HepG2 (cell line): ENCODE data around the gene MUSK. TPM values are rescaled to one million over a fixed set of nuclear protein-coding genes. Genes with fewer than 3 reads are reported as not detected.
"Not testable (repeated sequence)": the region's sequence is repeated elsewhere in the genome, so short reads cannot be mapped to it uniquely, and the experiment has no call there.

ENCODE experiments used
- ATAC-seq: fragments of 200-7000 bp; cut with Tn5 transposase; 3 replicates; pipeline ENCODE4 v1.9.1; 2020; ENCODE audit warnings: mild to moderate bottlenecking, moderate library complexity
- BruUV-seq: library from RNA; stranded (reverse); fragments of 400-500 nt; replicated peaks from 2 replicates; lab custom pipeline; 2021; lab: Mats Ljungman, UMichigan
- CTCF ChIA-PET: fragments of 300-600 bp; formaldehyde crosslinking; extraction: SDS; loops from one replicate; lab custom pipeline; 2021; ENCODE audit warnings: low total read pairs, inconsistent platforms, low intra/inter-chr PET ratio; lab: Yijun Ruan, JAX
- POLR2A ChIA-PET: fragments of 350-600 bp; sonication (Branson Sonifier 250); formaldehyde crosslinking; loops from one replicate; lab custom pipeline; 2020; ENCODE audit warnings: antibody characterized with exemption, inconsistent platforms; lab: Yijun Ruan, JAX
- DNase-seq: peaks from one replicate; pipeline ENCODE4 v3.0.0-alpha.2; 2015; ENCODE audit warnings: low spot score
- FAIRE-seq: peaks from 3 replicates; lab custom pipeline; 2011; peaks lifted over from hg19 to GRCh38; lab: Jason Lieb, UNC
- H2AFZ ChIP-seq: one replicate; pipeline ENCODE4 v1.6.1; 2011; ENCODE audit warnings: low read length, inconsistent platforms
- H3K27ac ChIP-seq: fragments of 300-600 bp; 3 replicates; pipeline ENCODE4 v1.8.0; 2011; ENCODE audit warnings: mixed run types, mild to moderate bottlenecking, mixed read lengths, low read length, inconsistent platforms; ENCODE audit not compliant: insufficient read depth; ENCODE audit errors: extremely low read length
- H3K27me3 ChIP-seq, 2 experiments: fragments of 200-600 bp in 1 of 2; 2 replicates in 1 of 2; 3 replicates in 1 of 2; pipeline versions ENCODE4 v1.6.0 to v1.8.0; 2011; ENCODE audit warnings: low read length in 2 of 2, mild to moderate bottlenecking in 2 of 2, moderate library complexity in 2 of 2, inconsistent platforms in 1 of 2; ENCODE audit not compliant: insufficient read depth in 2 of 2, control insufficient read depth in 1 of 2
- H3K36me3 ChIP-seq, 2 experiments: fragments of 200-600 bp in 1 of 2; replicated peaks in 1 of 2; 2 replicates in 1 of 2; 3 replicates in 1 of 2; pipeline versions ENCODE4 v1.5.1 to v1.8.0; 2011; ENCODE audit warnings: low read length in 2 of 2, inconsistent platforms in 1 of 2; ENCODE audit not compliant: insufficient read depth in 2 of 2, control insufficient read depth in 1 of 2
- H3K4me1 ChIP-seq: 2 replicates; pipeline ENCODE4 v1.5.1; 2012; ENCODE audit warnings: low read length, inconsistent platforms; ENCODE audit not compliant: insufficient read depth
- H3K4me2 ChIP-seq: 2 replicates; pipeline ENCODE4 v1.6.0; 2011; ENCODE audit warnings: low read depth, low read length, inconsistent platforms
- H3K4me3 ChIP-seq, 3 experiments: fragments of 200-600 bp in 1 of 3; sonication (generic), shearing (Covaris generic) in 1 of 3; replicated peaks in 1 of 3; 2 replicates each; pipeline ENCODE4 v1.5.1; 2011 to 2016; ENCODE audit warnings: low read length in 3 of 3, inconsistent platforms in 2 of 3, low read depth in 2 of 3, mild to moderate bottlenecking in 2 of 3, control low read depth in 1 of 3, mixed read lengths in 1 of 3; ENCODE audit not compliant: insufficient read depth in 1 of 3
- H3K79me2 ChIP-seq: one replicate; pipeline ENCODE4 v1.6.1; 2011; ENCODE audit warnings: low read length, inconsistent platforms; ENCODE audit not compliant: insufficient read depth
- H3K9ac ChIP-seq: 2 replicates; pipeline ENCODE4 v1.6.0; 2011; ENCODE audit warnings: mild to moderate bottlenecking, low read depth, low read length, inconsistent platforms; ENCODE audit not compliant: insufficient read depth
- H3K9me3 ChIP-seq: 2 replicates; pipeline ENCODE4 v1.5.1; 2012; ENCODE audit warnings: mild to moderate bottlenecking, low read length
- H4K20me1 ChIP-seq: 2 replicates; pipeline ENCODE4 v1.6.0; 2011; ENCODE audit warnings: inconsistent platforms, mild to moderate bottlenecking, low read length, moderate library complexity; ENCODE audit not compliant: insufficient read depth
- CHD4 ChIP-seq: fragments of 200-600 bp; sonication (generic); IDR thresholded peaks from 2 replicates; pipeline ENCODE4 v1.7.0; 2017; ENCODE audit warnings: mild to moderate bottlenecking, low read length, borderline replicate concordance
- ELF4 ChIP-seq: sonication (generic); formaldehyde crosslinking; IDR thresholded peaks from 2 replicates; pipeline ENCODE4 v1.5.0; 2020; ENCODE audit warnings: missing genetic modification reagents, mild to moderate bottlenecking, moderate library complexity, borderline replicate concordance
- NR2F2 ChIP-seq: IDR thresholded peaks from 2 replicates; pipeline ENCODE4 v1.6.1; 2012; ENCODE audit warnings: low read depth, inconsistent platforms, borderline replicate concordance
- NRL ChIP-seq: sonication (generic); formaldehyde crosslinking; IDR thresholded peaks from 2 replicates; pipeline ENCODE4 v1.5.0; 2020; ENCODE audit warnings: missing genetic modification reagents, mild to moderate bottlenecking, moderate library complexity, borderline replicate concordance
- PHF8 ChIP-seq: sonication (generic); formaldehyde crosslinking; IDR thresholded peaks from 2 replicates; pipeline ENCODE4 v1.5.0; 2020; ENCODE audit warnings: missing genetic modification reagents
- PRPF4 ChIP-seq: fragments of 200-400 bp; formaldehyde crosslinking; IDR thresholded peaks from 2 replicates; pipeline ENCODE4 v1.6.1; 2016; ENCODE audit warnings: low read length, low read depth; ENCODE audit not compliant: poor library complexity, severe bottlenecking
- ZBTB4 ChIP-seq: sonication (generic); formaldehyde crosslinking; IDR thresholded peaks from 2 replicates; pipeline ENCODE4 v1.4.0; 2020; ENCODE audit warnings: missing genetic modification reagents, mild to moderate bottlenecking, borderline replicate concordance
- ZNF501 ChIP-seq: sonication (generic); formaldehyde crosslinking; IDR thresholded peaks from 2 replicates; pipeline ENCODE4 v1.5.1; 2020; ENCODE audit warnings: mild to moderate bottlenecking, moderate library complexity, missing genetic modification reagents
- ZNF589 ChIP-seq: sonication (generic); formaldehyde crosslinking; conservative IDR thresholded peaks from 2 replicates; pipeline ENCODE4 v1.8.0; 2022; ENCODE audit warnings: mild to moderate bottlenecking, moderate library complexity, missing genetic modification reagents
- ZNF773 ChIP-seq: sonication (generic); formaldehyde crosslinking; IDR thresholded peaks from 2 replicates; pipeline ENCODE4 v1.4.0; 2020; ENCODE audit warnings: missing genetic modification reagents, borderline replicate concordance
- ZNF891 ChIP-seq: sonication (generic); formaldehyde crosslinking; IDR thresholded peaks from 2 replicates; pipeline ENCODE4 v1.5.0; 2020; ENCODE audit warnings: mild to moderate bottlenecking, missing genetic modification reagents
- WGBS: methylation state at CpG from one replicate; pipeline ENCODE4 v1.1.6; 2017; ENCODE audit warnings: low lambda C conversion rate; 5-methylcytosine and 5-hydroxymethylcytosine counted together
- in situ Hi-C: cut with HindIII; loops from 2 replicates; pipeline ENCODE4 v1.10.0; 2017; ENCODE audit warnings: low pct_unique_long_range_greater_than_20kb; ENCODE audit not compliant: extremely low pct_ligation_motif_present
- intact Hi-C: fragments of 100-400 bp; cut with micrococcal nuclease; formaldehyde crosslinking; loops from one replicate; pipeline ENCODE4 v1.10.0; 2022; ENCODE audit not compliant: unreplicated experiment
- polyA plus RNA-seq, 8 experiments: library from polyadenylated mRNA; depleted of rRNA in 3 of 8; stranded (reverse) in 7 of 8; unstranded in 1 of 8; fragments of >200 nt; fragmentation: Illumina TruSeq in 4 of 8; extraction: Trizol in 4 of 8; gene quantifications; 2 replicates each; pipeline versions ENCODE4 v1.2.1 to v1.2.3, GENCODE V29; 2011 to 2016; ENCODE audit warnings: low read depth in 4 of 8, missing spikeins in 1 of 8, mixed read lengths in 1 of 8; ENCODE audit not compliant: insufficient read depth in 1 of 8
- total RNA-seq, 5 experiments: library from RNA; depleted of rRNA; stranded (reverse); fragments of >200 nt; fragmentation: Illumina TruSeq; extraction: Trizol; gene quantifications; 2 replicates each; pipeline ENCODE4 v1.2.3, GENCODE V29; 2016; ENCODE audit warnings: low read depth in 1 of 5

The MUSK gene
- total and polyA plus RNA-seq, 2 of the 13 experiments (the other 11 are each of a cell fraction or from before 2014, with no cell fraction given), result not detected

DNA sequence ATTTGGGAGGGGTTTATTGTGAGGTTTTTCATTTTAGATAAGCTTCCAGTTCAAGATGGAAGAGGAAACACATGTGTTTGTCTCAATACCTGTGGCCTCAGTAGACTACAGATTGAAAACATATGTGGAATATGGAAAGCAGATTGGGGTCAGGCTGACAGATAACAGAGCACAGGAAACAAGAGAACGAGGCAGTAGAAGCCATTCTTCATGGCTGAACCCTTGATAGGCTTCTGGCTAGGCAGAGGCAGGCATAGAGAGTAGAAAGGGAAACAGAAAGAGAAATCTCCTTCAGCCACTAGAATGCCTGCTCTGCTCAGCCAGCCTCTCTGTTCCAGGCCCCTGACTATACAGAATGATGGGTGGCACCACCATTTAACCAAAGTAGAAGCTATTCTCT lies 152.5 kb downstream of the MUSK start:
- Histone ChIP-seq H2AFZ (no peak overlapping the region), H3K79me2 (no peaks in the 10 kb centered on the region), H3K27me3 (no peaks in the 10 kb centered on the region), H3K4me3 (no peak overlapping the region), H3K4me2 (no peak overlapping the region), H4K20me1 (no peaks in the 10 kb centered on the region), H3K9ac (no peak overlapping the region)
- WGBS, result 0% methylated on average over 1 of the region's 1 CpG
- BruUV-seq, result no TSS peak
- POLR2A ChIA-PET, result no interaction called here
- in situ Hi-C loops, result no loop called here
- ATAC-seq (no peak), DNase-seq (no peak)
- CTCF ChIA-PET, result no interaction called here
- no peak for TF ChIP-seq CHD4
- TF ChIP-seq ELF4 (CRISPR knock-in tag), result no peak
- TF ChIP-seq ZNF773 (CRISPR knock-in tag), result no peak
- TF ChIP-seq PHF8 (CRISPR knock-in tag), result no peak
- no peak for TF ChIP-seq NRL
- TF ChIP-seq ZNF589 (CRISPR knock-in tag), result no peak
- TF ChIP-seq NR2F2, result no peak
- TF ChIP-seq ZNF891, result no peak
- TF ChIP-seq ZBTB4, result no peak
- no peak for TF ChIP-seq ZNF501
- TF ChIP-seq PRPF4, result no peak
- TF ChIP-seq, all 625 proteins: peak for 0
- Histone ChIP-seq H3K4me1 (no peaks in the 10 kb centered on the region), H3K27ac (no peak overlapping the region), H3K9me3 (no peaks in the 10 kb centered on the region), H3K36me3 (no peaks in the 10 kb centered on the region)
- intact Hi-C loops, result no loop called here
- FAIRE-seq, result no peak

DNA sequence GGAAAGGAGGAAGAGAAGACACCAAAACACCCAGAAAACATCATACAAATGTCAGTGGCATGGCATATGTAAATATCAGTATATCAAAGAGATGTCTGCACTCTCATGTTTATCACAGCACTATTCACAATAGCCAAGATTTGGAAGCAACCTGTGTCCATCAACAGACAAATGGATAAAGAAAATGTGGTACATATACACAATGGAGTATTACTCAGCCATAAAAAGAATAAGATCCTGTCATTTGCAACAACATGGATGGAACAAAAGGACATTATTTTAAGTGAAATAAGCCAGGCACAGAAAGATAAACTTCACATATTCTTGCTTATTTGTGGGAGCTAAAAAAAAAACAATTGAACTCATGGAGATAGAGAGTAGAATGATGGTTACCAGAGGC lies 156.5 kb downstream of the MUSK start:
- H3K9ac ChIP-seq, intact Hi-C loops, CTCF ChIA-PET, H4K20me1 ChIP-seq, H3K4me3 ChIP-seq, DNase-seq, H3K4me1 ChIP-seq, in situ Hi-C loops, ATAC-seq, BruUV-seq, H3K36me3 ChIP-seq, H3K27me3 ChIP-seq, H3K27ac ChIP-seq, H2AFZ ChIP-seq, FAIRE-seq, H3K79me2 ChIP-seq, H3K9me3 ChIP-seq, H3K4me2 ChIP-seq, POLR2A ChIA-PET: not testable (repeated sequence)
